Myocyte (in vitro differentiated cells): Measurements from ENCODE around the gene TUT7. TPM values are rescaled to one million over a fixed set of nuclear protein-coding genes. Genes with fewer than 3 reads are reported as not detected.
"Not testable (repeated sequence)": the region's sequence is repeated elsewhere in the genome, so short reads cannot be mapped to it uniquely, and the experiment has no call there.

Experiments
- DNase-seq: peaks from one replicate; pipeline ENCODE4 v3.0.0-alpha.2; 2012; ENCODE audit warnings: low read depth
- total RNA-seq: library from RNA; depleted of rRNA; stranded (reverse); fragments of >200 nt; gene quantifications from 2 replicates; pipeline ENCODE4 v1.2.3, GENCODE V29; 2014

TUT7 gene
- total RNA-seq, 1 donor from 2014 or later = 28.6 TPM

DNA sequence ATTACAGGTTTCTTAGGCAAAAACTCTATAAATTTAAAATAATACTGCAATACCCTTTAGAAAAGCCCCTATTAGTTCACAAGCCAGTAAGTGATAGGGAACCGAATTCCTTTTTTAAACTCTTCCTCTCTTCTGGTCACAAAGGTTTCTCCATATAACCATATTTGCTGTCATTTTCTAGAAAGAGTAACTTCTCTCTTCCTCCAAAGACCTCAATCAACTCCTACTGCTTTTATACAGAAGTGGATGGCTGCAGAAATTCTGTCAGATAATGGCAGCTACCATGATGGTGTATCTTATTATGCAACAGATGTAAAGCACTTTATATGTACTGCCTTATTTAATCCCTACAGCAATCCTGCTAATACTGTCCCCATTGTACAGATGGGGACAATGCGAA is 6.2 kb downstream of the TUT7 start:
- no peak for DNase-seq

DNA sequence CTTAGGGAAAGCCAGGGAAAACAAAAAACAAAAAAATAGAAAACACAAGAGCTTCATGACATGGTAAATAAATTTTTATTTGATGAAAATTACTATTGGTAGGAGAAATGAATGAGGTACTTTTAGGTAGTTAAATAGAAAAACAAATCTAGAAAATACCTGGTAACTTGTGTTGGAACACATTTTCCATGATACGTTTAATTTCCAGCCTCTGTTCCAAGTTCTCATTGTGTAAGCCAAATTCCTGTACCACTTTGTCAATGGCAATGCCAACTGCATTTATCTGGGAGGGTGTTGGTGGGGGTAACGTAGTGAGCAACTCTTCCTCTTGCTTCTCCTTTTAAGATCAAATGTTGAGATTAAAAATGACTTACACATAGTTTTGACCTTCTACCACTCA is 9.4 kb downstream of the TUT7 start:
- DNase-seq = no peak

DNA sequence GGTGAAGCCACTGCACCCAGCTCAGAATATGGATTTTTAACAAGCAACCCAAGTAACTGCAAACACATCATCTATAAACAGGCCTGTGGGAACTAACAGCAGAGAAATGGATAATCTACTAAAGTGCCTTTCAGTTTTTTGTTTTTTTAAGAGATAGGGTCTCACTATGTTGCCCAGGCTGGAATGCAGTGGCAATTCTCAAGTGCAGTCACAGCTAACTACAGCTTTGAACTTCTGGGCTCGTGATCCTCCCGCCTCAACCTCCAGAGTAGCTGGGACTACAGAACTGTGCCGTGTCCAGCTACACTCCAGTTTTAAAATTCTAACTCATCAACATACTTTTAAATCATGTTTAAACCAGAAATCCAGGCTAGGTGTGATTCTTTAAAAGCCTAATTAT is 11.9 kb downstream of the TUT7 start:
- DNase-seq = no peak

- no peak for DNase-seq
Measured at GRCh38 chr9:86341007-86341491, 13.2 kb downstream of the TUT7 start.

- no peak for DNase-seq
Measured at GRCh38 chr9:86340356-86341006, 13.7 kb downstream of the TUT7 start.

DNA sequence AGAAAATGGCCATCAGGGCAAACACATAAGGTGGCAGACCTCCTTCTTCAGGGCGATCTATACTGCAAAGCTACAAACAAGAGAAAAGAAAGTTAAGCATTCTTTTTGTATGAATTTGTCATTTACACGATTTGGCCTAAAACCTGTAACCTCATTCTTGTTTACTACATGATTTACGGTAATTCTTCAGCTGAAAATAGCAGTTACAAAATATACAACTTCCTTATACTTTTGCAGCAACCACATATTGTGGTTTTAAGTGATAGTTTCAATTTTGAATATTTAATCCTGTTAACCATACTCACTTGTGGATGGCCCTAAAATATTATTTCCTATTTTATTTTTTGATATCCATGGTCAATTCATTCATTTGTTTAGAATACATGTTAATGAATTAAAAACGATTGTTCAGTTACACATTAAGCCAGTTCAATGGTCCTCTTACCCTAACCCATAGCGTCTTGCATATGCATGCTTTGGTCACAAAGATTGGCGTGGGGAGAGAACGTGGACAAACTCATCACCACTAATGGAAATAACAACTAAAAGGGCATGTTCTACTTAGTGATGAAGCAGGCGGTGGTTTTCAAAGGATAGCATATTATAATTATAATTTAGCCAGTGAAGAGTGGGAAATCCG is 16.6 kb downstream of the TUT7 start:
- no peak for DNase-seq

GRCh38 chr9:86336058-86336457 is 18.2 kb downstream of the TUT7 start:
- DNase-seq = no peak

DNA sequence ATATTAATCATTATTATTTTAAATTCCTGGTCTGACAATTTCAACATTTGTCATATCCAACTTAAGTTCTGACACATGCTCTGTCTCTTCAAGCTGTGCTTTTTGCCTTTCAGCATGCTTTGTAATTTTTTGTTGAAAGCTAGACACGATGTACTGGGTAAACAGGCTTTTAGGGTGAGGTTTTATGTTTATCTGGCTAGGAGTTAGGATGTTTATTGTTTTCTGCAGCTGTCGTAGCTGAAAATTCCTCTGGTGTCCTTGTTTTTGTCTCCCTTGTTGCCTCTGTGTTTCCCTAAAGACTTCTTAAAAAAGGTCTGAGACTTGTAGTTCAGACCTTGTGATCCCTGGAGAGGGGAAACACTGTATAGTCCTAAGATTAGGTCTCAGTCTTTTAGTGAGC is 20.6 kb downstream of the TUT7 start:
- DNase-seq = no peak

DNA sequence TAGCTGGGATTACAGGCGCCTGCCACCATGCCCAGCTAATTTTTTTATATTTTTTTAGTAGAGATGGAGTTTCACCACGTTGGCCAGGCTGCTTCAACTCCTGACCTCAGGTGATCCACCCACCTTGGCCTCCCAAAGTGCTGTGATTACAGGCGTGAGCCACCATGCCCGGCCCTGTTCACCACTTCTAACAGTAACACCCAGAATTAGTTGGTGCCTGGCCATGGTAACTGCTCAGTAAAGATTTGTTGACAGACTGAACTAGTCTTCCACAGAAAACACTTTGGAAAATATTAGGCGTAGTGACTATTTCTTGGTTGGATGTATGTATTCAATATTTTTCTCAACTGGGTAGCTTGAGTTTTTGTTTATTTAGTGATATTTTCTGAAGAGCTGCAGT is 24.0 kb downstream of the TUT7 start:
- no peak for DNase-seq

GRCh38 chr9:86329649-86330048 is 24.6 kb downstream of the TUT7 start:
- no peak for DNase-seq

DNA sequence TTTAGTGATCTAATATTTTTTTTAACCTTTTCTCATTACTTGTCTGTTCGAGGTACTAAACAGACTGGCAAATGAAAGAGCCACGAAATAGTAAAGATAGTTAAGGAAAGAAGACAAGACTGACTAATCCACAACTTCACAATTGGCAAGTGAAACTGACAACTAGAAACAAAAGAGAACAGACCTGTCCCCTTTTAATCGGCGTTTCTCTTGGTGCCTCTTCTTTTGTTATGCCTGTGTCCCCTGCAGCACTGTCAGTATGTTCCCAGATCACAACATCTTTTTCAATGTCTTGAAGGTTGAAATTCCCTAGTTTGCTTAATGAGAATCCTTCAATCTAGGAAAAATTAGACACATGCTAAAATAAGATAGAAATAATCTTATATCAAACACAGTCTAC is 26.1 kb downstream of the TUT7 start:
- DNase-seq = no peak

DNA sequence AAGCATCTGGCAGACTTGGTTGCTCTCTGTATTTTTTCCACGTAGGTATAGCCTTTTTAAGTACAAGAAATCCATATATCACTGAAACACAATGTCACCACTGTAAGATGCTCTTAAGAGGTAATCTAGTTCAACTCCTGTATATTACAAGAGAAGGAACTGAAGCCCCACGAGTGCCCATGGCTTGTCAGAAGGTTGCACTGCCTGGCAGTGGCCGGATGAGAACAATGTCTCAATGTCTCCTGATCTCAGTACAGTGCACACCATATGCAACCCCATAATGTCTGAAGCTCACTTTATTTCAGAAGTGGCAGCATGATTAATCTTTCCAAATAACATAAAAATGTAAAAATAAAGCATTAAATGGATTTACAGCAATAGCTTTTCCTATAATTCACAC is 27.7 kb downstream of the TUT7 start:
- no peak for DNase-seq

DNA sequence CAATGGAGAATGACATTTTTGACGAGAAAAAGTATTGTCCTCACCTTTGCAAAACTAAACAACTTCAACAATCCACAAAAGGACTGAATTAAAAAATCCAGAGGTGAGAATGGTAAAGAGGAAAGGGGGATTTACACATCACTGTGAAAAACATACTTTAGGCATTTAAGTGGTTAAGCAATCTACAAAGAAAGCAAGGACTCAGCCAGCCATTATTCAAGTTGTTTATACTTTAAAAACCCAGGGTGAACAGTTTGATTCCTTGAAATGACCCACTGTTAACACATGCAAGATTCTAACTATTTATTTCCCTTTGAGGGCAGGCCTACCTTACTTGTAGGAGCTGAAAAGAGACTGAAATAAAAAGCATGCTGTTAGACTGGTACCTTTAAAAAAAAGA is 29.3 kb downstream of the TUT7 start:
- no peak for DNase-seq

GRCh38 chr9:86324308-86324707 is 29.9 kb downstream of the TUT7 start:
- DNase-seq = peak; percentile 32

- peak; percentile 82 for DNase-seq
Measured at GRCh38 chr9:86322973-86323644, 31.1 kb downstream of the TUT7 start.

GRCh38 chr9:86321373-86321772 is 32.8 kb downstream of the TUT7 start:
- peak; percentile 85 for DNase-seq

DNA sequence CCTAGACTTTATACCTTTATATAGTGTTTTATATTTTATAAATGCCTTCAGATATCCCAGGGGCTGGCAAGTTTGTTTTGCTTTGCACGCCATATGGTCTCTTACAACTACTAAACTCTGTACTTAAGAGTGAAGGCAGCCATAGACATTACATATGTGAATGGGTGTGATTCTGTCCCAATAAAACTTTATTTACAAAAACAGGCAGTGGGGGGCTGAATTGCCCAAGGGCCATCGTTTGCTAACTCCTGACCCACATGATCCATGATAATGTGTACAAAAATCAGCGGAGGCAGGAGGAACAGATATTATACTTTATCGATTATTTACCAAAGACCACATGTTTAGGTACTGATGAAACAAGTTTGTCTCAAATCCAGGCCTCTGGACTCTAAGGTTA is 36.0 kb downstream of the TUT7 start:
- DNase-seq = no peak

- DNase-seq = no peak
Measured at GRCh38 chr9:86315078-86315477, 39.1 kb downstream of the TUT7 start.

- DNase-seq = not testable (repeated sequence)
Measured at GRCh38 chr9:86312959-86313358, 41.3 kb downstream of the TUT7 start.

- DNase-seq = peak; percentile 58
Measured at GRCh38 chr9:86308687-86309086, 45.5 kb downstream of the TUT7 start.

DNA sequence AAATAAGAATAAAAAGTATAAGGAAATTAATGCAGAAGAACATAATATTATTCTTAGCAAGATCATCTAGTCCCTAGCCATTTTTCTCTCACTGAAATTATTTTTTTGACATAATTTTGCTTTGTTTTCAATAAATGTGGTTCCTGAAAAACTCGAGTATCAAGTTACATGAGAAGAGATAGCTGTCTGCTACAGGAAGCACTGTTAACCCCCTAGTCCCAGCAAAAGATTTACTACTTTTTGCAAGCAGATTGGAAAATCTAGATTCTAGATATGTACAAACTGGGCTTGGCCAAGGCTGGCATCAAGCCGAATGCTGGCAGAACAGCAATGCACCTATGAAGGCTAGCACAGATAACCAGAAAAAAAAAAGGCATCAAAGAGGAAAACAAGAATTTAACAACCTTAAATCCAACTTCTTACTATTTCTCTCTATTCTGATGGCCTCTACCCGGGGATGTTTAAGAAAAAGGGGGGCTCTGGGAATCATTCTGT is 49.9 kb downstream of the TUT7 start:
- no peak for DNase-seq

GRCh38 chr9:86303316-86303975 is 50.8 kb downstream of the TUT7 start:
- DNase-seq = no peak
